Left lung (tissue), 10 donors: ENCODE measurements around the gene DNAJC1. TPM values are rescaled to one million over a fixed set of nuclear protein-coding genes. Genes with fewer than 3 reads are reported as not detected.

Source experiments
- ATAC-seq: fragments of 200-7000 bp; cut with Tn5 transposase; one replicate; pipeline ENCODE4 v1.9.1; 2020; ENCODE audit warnings: moderate library complexity
- DNase-seq, 4 donors: peaks; one replicate each; pipeline ENCODE4 v3.0.0-alpha.2; 2013 to 2020
- H3K27ac ChIP-seq, 2 donors: fragments of 200-600 bp; sonication (generic) in 1 of 2; one replicate each; pipeline versions ENCODE4 v1.5.0 to v1.8.0; 2020 to 2021
- H3K27me3 ChIP-seq, 2 donors: fragments of 200-600 bp; sonication (generic) in 1 of 2; one replicate each; pipeline versions ENCODE4 v1.5.0 to v1.8.0; 2020 to 2021
- H3K36me3 ChIP-seq, 2 donors: fragments of 200-600 bp; sonication (generic) in 1 of 2; one replicate each; pipeline versions ENCODE4 v1.5.0 to v1.8.0; 2020 to 2021
- H3K4me1 ChIP-seq, 2 donors: fragments of 200-600 bp; one replicate each; pipeline ENCODE4 v1.8.0; 2021
- H3K4me3 ChIP-seq, 2 donors: fragments of 200-600 bp; sonication (generic) in 1 of 2; one replicate each; pipeline versions ENCODE4 v1.5.0 to v1.8.0; 2020 to 2021; ENCODE audit warnings: mild to moderate bottlenecking in 1 of 2
- H3K9me3 ChIP-seq, 2 donors: fragments of 200-600 bp; sonication (generic) in 1 of 2; one replicate each; pipeline versions ENCODE4 v1.5.0 to v1.8.0; 2020 to 2021
- CTCF ChIP-seq, 2 donors: fragments of 200-600 bp; sonication (generic) in 1 of 2; IDR thresholded peaks; one replicate each; pipeline versions ENCODE4 v1.5.0 to v1.8.0; 2021; ENCODE audit warnings: antibody characterized with exemption in 2 of 2
- intact Hi-C, 2 donors: fragments of 100-400 bp; cut with DNase I; formaldehyde crosslinking; loops; one replicate each; pipeline versions ENCODE4 v1.11.2 to v1.14.2; 2022
- polyA plus RNA-seq, 6 donors: library from polyadenylated mRNA; unstranded; fragments of 120-200 nt; gene quantifications; one replicate each; pipeline ENCODE4 v1.2.1, GENCODE V29; 2013; ENCODE audit not compliant: insufficient read length in 6 of 6
- total RNA-seq, 2 donors: library from RNA; stranded (reverse); fragmentation: NEBNext Ultra II Directional; extraction: Animal tissue kit (Norgen Biotek cat#: 25700); gene quantifications; one replicate each; pipeline ENCODE4 v1.2.1, GENCODE V29; 2021
- donor health status: DM: no; HTN: yes; CAD: no.
- donor health status: DM: no; HTN: no; CAD: no.

DNAJC1 gene
- total and polyA plus RNA-seq, 8 donors: 29.1 to 40.9 (median 32.9) TPM

GRCh38 chr10:22029445-22030236 is 26.1 kb upstream of the DNAJC1 start:
- Histone ChIP-seq H3K27me3 (no peaks in the 10 kb centered on the region), H3K4me3 (no peak overlapping the region), H3K4me1 (no peaks in the 10 kb centered on the region), H3K36me3 (no peaks in the 10 kb centered on the region), H3K9me3 (peaks cover 0 to 9% of the 10 kb centered on the region in 2 donors), H3K27ac (no peak overlapping the region)
- ATAC-seq (no peak), DNase-seq (no peak)
- intact Hi-C loops: no loop called here
- no peak for TF ChIP-seq CTCF (IDR thresholded peaks at IDR 0.05)

GRCh38 chr10:22027364-22028238 is 24.1 kb upstream of the DNAJC1 start:
- intact Hi-C loops: no loop called here
- no peak for TF ChIP-seq CTCF (IDR thresholded peaks at IDR 0.05)
- DNase-seq (no peak), ATAC-seq (no peak)
- Histone ChIP-seq H3K4me3 (no peak overlapping the region), H3K27ac (no peak overlapping the region), H3K27me3 (no peaks in the 10 kb centered on the region), H3K36me3 (no peaks in the 10 kb centered on the region), H3K4me1 (peaks cover 0 to 1% of the 10 kb centered on the region in 2 donors), H3K9me3 (peaks cover 0 to 9% of the 10 kb centered on the region in 2 donors)

- Histone ChIP-seq H3K27me3 (no peaks in the 10 kb centered on the region), H3K36me3 (no peaks in the 10 kb centered on the region), H3K4me3 (no peak overlapping the region), H3K9me3 (no peaks in the 10 kb centered on the region), H3K4me1 (peaks cover 0 to 6% of the 10 kb centered on the region in 2 donors), H3K27ac (no peak overlapping the region)
- TF ChIP-seq CTCF (IDR thresholded peaks at IDR 0.05): no peak
- intact Hi-C loops: no loop called here
- DNase-seq (no peak), ATAC-seq (no peak)
Observed at GRCh38 chr10:22026287-22026686, 22.8 kb upstream of the DNAJC1 start.

GRCh38 chr10:22023508-22023907 is 20.0 kb upstream of the DNAJC1 start:
- no peak for DNase-seq
- no peak overlapping the region for H3K4me3 ChIP-seq
- no peak for TF ChIP-seq CTCF (IDR thresholded peaks at IDR 0.05)
- no peaks in the 10 kb centered on the region for H3K27me3 ChIP-seq
- no peak for ATAC-seq
- peaks cover 0 to 6% of the 10 kb centered on the region in 2 donors for H3K4me1 ChIP-seq
- H3K27ac ChIP-seq: no peak overlapping the region
- no peaks in the 10 kb centered on the region for H3K9me3 ChIP-seq
- H3K36me3 ChIP-seq: no peaks in the 10 kb centered on the region
- intact Hi-C loops: no loop called here
